HG03439 (cell line): ENCODE results near the gene MELK.

Experiments
- ATAC-seq: cut with Tn5 transposase; IDR thresholded peaks from one replicate; pipeline ENCODE4 v1.9.1; 2021; ENCODE audit warnings: mild to moderate bottlenecking, moderate library complexity; ENCODE audit not compliant: unreplicated experiment

MELK gene

GRCh38 chr9:36665921-36666431, 93.3 kb downstream of the MELK start:
- ATAC-seq: no peak

DNA sequence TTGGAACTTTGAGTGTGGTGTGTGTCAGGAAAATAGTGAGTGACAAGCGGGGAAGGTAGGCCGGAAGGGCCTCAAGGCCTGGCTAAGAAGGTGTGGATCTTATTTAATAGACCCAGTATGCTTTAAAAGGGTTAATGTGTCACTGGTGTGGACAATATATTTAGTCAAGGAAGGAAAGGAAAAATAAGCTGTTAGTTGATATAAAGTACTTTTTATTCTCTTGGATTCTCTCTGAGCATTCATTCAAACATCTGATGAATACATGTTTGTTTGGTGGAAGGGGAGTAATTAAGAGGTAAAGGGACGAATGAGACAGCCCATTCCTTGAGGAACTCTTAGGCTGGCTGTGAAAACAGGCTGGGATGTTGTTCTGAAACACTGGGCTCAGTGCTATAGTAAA, 98.9 kb downstream of the MELK start:
- no peak for ATAC-seq

DNA sequence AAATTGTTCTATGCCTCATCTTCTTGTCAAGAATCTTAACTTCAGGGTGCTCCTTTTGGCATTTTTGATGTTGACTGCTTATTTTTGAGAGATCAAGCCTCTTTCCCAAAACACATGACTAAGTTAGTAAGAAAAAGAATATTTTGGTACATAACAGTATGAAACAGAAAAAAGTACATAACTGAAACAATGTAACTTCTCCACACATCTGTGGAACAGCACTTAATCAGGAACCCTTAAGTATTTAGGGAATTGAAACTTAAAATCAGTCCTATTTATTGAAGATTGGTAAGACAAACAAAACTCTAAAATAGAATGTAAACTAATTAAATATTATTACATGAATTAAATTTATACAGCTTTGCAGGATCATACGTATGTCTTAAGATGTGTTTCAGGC, 103.4 kb downstream of the MELK start:
- ATAC-seq: no peak

GRCh38 chr9:36676778-36677485, 104.2 kb downstream of the MELK start:
- no peak for ATAC-seq

DNA sequence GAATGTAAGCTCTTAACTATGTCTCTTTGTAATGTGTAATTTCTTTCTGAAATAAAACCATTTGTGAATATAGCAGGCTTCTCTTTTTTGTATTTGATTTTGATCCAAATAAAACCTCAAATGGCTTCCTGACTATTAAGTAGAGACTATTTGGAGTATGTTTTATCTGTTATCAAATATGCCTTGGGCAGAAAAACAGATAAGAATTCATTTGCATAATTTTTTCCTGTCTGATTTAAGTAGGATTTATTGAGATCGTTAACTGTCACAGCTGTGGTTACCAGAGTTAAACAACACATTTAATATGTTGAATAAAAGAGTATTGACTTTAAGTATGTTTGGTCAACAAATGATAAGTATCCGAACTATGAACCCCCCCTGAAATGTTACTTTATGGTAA, 104.9 kb downstream of the MELK start:
- ATAC-seq: no peak

DNA sequence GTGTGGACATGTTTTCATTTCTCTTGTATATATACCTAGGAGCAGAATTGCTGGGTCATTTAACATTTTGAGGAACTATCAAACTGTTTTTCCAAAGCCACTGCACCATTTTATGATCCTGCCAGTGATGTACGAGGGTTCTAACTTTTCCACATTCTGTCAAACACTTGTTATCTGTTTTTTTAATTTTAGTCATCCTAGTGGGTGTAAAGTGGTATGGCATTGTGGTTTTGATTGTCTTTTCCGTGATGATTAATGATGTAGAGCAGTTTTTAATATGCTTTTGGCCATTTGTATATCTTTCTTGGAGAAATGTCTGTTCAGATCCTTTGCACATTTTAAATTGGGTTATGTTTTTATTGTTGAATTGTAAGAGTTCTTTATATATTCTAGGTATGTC, 107.0 kb downstream of the MELK start:
- no peak for ATAC-seq

- ATAC-seq: no peak
Observed at GRCh38 chr9:36686471-36686870, 113.8 kb downstream of the MELK start.

- ATAC-seq: no peak
Observed at GRCh38 chr9:36690412-36691168, 117.9 kb downstream of the MELK start.

- ATAC-seq: no peak
Observed at GRCh38 chr9:36691671-36692070, 119.0 kb downstream of the MELK start.

GRCh38 chr9:36698984-36699383, 126.3 kb downstream of the MELK start:
- ATAC-seq: no peak

- ATAC-seq: no peak
Observed at GRCh38 chr9:36704148-36704547, 131.5 kb downstream of the MELK start.

DNA sequence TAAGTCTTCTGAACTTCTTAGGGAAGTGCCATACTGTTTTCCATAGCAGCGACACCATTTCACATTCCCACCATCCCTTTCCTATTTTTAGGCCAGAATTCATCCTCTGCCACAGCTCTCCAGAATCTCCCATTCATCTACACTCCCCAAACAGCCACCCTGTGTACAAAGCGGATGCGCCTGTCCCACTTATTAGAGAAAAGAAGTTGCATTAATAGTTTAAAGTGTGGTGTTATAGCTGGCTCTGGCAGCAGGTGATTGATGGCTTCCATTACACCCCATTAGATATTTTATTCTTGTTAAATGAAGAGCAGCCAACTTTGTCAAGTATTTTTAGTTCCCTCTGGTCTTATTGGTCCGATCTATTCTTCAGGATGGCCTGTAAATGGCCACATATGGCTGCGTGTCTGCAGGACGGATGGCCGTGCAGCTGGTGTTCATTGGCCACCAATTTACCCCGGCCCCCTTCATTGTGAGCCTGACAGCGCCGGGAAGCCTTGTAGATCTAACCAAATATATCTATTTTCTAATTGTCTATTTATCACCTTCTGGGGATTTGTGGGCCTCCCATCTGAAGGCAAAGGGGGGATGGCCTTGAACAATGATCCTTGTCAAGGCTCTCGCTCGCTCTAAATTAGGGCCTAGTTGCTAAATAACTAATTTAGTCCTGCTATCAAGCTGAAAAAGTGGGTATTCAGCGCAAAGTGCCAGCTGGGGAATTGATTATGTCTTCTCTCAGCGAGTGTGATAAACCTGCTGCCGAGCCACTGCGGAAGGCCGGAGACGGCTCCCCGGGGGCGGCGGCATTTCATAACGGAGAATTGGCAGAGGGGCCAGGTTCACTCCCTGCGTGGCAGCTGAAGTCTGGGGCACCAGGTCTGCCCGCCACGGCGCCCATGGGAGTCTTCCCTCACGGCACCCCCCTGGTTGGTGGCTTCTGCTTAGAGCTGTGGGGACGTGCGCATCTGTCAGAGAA, 141.1 kb downstream of the MELK start:
- ATAC-seq: no peak

- ATAC-seq: no peak
Observed at GRCh38 chr9:36716496-36716895, 143.8 kb downstream of the MELK start.

DNA sequence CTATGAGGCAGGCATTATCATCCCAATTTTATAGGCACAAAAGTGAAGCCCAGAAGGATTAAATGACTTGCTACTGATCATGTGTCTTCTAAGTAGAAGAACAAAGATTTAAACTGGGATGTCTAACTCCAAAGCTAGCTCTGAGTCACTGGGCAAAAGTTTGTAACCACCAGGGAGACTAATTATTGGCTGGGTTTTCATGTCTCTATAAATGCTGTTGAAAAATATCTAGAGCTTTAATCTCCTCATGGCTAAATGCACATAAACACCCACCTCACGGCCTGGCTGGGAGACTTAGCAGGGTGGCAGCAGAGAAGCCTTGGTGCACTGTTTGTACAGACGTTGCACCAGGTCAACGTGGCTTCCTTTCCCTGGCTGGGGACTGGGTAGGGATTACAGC, 144.6 kb downstream of the MELK start:
- no peak for ATAC-seq

- ATAC-seq: no peak
Observed at GRCh38 chr9:36718612-36719011, 145.9 kb downstream of the MELK start.

- ATAC-seq: no peak
Observed at GRCh38 chr9:36720043-36720442, 147.3 kb downstream of the MELK start.

DNA sequence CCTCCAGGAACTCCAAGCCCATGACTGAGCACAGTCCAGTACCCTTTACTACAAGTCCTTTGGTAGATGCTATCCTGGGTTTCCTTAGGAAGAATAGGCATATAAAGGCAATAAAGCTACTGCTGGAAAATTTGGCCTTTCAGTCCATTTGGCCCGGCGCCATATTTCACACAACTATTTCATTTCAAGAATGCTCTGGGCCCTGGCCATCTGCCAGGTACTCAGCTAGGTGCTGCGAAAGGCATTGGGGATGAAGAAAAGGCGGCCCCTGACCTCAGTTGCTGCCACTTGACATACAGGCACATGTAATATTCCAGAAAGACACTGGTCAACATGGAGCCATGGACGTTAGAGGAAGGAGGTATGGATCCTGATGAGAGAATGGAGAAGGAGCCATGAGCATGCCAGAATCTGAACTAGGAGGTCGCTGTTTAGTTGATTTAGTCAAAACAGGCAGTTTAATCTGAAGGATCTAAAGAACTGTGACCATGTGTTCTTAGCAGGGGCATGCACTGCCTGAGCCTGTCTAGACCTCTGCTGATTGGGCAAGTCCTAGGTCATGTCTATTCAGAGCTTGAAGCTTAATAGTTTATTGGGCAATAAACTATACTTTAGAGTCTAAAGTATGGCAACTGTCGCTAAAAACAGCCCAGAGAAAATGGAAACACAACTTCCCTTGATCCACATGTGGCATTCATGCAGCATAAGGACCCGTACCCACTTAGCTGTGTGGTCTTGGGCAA, 149.3 kb downstream of the MELK start:
- ATAC-seq: no peak

GRCh38 chr9:36725777-36726356, 153.2 kb downstream of the MELK start:
- ATAC-seq: no peak
